Omental fat pad (tissue), 4 donors: Measurements from ENCODE around the gene ZFYVE1. TPM values are rescaled to one million over a fixed set of nuclear protein-coding genes. Genes with fewer than 3 reads are reported as not detected.

Experiments
- ATAC-seq: fragments of 150-250 bp; one replicate; pipeline ENCODE4 v1.9.1; 2016; ENCODE audit warnings: mild to moderate bottlenecking, moderate library complexity; ENCODE audit not compliant: low FRiP score
- DNase-seq: peaks from one replicate; pipeline ENCODE4 v3.0.0-alpha.2; 2019; ENCODE audit warnings: low spot score
- total RNA-seq, 4 donors: library from RNA; depleted of rRNA; stranded (reverse); fragments of >200 nt; gene quantifications; one replicate each; pipeline ENCODE4 v1.1.0, GENCODE V29; 2016
- TF ChIP-seq, protein P1 (sequence below), 3 donors: fragments of 450-650 bp; IDR thresholded peaks; one replicate each; pipeline ENCODE4 v1.5.1; 2016 to 2017; ENCODE audit warnings: antibody characterized with exemption in 3 of 3, mild to moderate bottlenecking in 3 of 3, moderate library complexity in 2 of 3

ZFYVE1 gene
- total RNA-seq, 4 donors from 2014 or later, result 16.5 to 24.1 (median 16.6) TPM

DNA sequence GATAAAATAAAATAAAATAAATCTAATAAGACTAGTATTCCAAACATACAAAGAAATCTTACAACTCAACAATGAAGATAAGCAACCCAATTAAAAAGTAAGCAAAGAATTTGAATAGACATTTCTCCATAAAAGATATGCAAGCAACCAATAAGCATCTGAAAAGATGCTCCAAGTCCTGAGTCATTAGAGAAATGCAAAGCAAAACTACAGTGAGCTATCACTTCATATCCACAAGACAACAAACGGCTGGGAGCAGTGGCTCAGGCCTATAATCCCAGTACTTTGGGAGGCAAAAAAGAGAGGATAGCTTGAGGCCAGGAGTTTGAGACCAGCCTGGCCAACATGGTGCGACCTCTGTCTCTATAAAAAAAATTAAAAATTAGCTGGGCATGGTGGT is 26.8 kb downstream of the ZFYVE1 start:
- no peak for DNase-seq
- ATAC-seq, result no peak
- TF ChIP-seq, protein P1, sequence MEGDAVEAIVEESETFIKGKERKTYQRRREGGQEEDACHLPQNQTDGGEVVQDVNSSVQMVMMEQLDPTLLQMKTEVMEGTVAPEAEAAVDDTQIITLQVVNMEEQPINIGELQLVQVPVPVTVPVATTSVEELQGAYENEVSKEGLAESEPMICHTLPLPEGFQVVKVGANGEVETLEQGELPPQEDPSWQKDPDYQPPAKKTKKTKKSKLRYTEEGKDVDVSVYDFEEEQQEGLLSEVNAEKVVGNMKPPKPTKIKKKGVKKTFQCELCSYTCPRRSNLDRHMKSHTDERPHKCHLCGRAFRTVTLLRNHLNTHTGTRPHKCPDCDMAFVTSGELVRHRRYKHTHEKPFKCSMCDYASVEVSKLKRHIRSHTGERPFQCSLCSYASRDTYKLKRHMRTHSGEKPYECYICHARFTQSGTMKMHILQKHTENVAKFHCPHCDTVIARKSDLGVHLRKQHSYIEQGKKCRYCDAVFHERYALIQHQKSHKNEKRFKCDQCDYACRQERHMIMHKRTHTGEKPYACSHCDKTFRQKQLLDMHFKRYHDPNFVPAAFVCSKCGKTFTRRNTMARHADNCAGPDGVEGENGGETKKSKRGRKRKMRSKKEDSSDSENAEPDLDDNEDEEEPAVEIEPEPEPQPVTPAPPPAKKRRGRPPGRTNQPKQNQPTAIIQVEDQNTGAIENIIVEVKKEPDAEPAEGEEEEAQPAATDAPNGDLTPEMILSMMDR (IDR thresholded peaks at IDR 0.05), result no peak

DNA sequence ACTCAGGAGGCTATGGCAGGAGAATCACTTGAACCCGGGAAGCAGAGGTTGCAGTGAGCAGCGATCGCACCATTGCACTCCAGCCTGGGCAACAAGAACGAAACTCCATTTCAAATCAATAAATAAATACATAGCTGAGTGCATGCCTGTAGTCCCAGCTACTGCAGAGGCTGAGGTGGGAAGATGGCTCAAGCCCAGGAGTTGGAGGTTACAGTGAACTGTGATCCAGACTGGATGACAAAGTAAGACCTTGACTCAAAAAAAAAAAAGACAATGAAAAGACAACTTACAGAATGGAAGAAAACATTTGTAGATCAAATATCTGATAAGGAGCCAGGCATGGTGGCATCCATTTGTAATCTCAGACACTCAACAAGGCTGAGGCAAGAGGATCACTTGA is 27.6 kb downstream of the ZFYVE1 start:
- TF ChIP-seq, protein P1 (IDR thresholded peaks at IDR 0.05), result no peak
- ATAC-seq (no peak), DNase-seq (no peak)

DNA sequence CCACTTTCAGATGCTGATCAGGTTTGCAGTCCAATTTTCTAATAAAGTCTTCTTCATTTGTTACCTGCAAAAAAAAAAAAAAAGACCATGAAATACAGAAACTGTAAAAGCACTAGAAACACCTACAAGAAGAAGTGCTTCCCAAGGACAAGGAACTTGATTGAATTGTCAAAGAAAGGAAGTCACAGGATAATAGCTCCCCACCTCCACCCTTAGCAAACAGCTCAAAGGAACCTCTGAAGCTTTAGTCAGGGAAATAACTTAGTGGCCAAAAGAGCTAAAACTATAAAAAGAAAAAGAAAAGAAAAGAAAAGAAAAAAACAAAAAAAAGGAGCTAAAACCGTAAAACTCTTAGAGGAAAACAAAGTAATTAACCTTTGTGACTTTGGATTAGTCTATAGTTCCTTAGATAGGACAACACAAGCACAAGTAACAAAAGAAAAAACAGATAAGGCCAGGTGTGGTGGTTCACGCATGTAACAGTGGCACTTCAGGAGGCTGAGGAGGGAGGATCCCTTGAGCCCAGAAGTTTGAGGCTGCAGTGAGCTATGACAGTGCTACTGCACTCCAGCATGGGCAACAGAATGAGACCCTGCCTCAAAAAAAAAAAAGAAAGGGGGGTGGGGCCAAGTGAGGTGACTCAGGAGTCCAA is 28.5 kb downstream of the ZFYVE1 start:
- DNase-seq (no peak), ATAC-seq (no peak)

DNA sequence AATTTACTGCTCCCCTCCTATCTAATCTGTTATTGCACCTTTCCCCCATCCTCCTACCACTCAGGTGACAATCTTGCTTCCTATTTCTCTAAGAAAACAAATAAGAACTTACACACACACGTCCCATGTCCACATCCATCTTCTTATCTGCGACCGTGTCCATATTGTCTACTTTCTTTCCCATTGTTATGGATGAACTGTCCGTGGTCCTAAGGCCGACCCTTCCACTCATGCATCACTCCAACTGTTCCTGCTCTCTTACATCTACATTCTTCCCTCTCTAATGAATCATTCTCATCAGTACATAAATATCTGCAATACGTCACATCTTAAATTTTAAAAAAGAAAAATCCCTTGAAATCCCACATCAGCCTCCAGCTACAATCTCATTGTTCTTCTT is 30.0 kb downstream of the ZFYVE1 start:
- DNase-seq, result no peak
- ATAC-seq, result no peak
- TF ChIP-seq, protein P1 (IDR thresholded peaks at IDR 0.05), result no peak

More for the DNA sequence above, 28.5 kb downstream of the ZFYVE1 start:
- TF ChIP-seq, protein P1 (IDR thresholded peaks at IDR 0.05), result no peak

DNA sequence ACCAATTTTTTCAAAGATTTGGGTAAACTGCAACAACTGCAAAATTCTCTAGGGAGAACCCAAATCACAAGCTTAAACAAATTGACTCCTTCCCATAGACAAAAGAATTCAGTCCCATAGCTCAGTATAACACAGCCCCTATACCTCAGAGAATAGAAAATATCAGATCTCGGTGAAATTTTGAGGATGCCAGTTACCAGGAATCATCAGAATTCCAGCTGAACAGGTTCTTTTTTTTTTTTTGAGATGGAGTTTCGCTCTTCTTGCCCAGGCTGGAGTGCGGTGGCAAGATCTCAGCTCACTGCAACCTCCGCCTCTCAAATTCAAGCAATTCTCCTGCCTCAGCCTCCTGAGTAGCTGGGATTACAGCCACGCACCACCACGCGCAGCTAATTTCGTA is 36.7 kb downstream of the ZFYVE1 start:
- ATAC-seq, result no peak
- DNase-seq, result no peak
- TF ChIP-seq, protein P1 (IDR thresholded peaks at IDR 0.05), result no peak

DNA sequence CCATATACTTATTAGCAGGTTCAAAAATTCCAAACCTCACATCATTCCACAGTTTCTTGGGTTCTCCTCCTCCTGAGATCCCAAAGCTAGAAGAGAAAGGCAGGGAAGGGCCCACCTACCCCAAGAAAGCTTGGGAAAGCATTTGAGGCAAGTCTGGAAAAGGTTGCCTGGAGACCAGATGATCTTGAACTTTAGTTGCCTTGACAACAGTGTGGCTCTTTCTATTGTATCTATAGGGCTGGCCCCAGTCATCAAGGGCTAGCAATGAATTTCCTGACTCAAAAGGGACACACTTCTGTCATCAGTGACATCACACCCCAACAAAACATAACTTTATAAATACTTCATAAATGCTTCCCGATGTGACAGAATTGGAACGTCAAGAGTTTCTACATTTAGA is 40.0 kb downstream of the ZFYVE1 start:
- no peak for ATAC-seq
- TF ChIP-seq, protein P1 (IDR thresholded peaks at IDR 0.05), result no peak
- DNase-seq, result no peak

DNA sequence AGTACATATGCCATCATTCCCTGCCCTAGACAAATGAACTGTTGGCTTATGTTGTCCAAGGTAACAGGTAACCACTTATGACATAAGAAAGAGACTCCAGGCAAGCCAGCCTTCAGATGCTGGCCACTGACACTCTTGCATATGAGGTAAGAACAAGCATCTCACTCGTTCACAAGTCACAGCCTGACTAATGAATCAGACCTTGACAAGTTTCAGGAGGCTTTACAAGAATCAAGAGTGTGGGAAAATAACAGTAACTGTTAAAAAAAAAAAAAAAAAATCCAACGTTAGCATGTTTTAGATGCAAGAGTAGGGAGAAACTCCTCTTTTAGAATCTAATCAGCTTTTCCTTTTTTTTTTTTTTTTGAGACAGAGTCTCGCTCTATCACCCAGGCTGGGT is 40.7 kb downstream of the ZFYVE1 start:
- TF ChIP-seq, protein P1 (IDR thresholded peaks at IDR 0.05), result no peak
- DNase-seq (no peak), ATAC-seq (no peak)
